Karpas-422 (cell line): ENCODE data around the gene GPSM3. TPM values are rescaled to one million over a fixed set of nuclear protein-coding genes. Genes with fewer than 3 reads are reported as not detected.
"Not testable (repeated sequence)": the region's sequence is repeated elsewhere in the genome, so short reads cannot be mapped to it uniquely, and the experiment has no call there.

Experiments used
- DNase-seq: peaks from one replicate; pipeline ENCODE4 v3.0.0-alpha.2; 2015
- H2AFZ ChIP-seq: fragments of 200-600 bp; sonication (generic); 2 replicates; pipeline ENCODE4 v1.6.1; 2014; ENCODE audit warnings: antibody characterized with exemption, low read length, mixed read lengths
- H3K27ac ChIP-seq: fragments of 200-600 bp; sonication (generic); 2 replicates; pipeline ENCODE4 v1.5.1; 2014; ENCODE audit warnings: mild to moderate bottlenecking, low read length, moderate library complexity
- H3K27me3 ChIP-seq: fragments of 200-600 bp; sonication (generic); 2 replicates; pipeline ENCODE4 v1.6.1; 2014; ENCODE audit warnings: low read length, mixed read lengths
- H3K36me3 ChIP-seq: fragments of 200-600 bp; sonication (generic); 2 replicates; pipeline ENCODE4 v1.6.1; 2014; ENCODE audit warnings: low read length, mixed read lengths; ENCODE audit not compliant: insufficient read depth
- H3K4me1 ChIP-seq: fragments of 200-600 bp; sonication (generic); 2 replicates; pipeline ENCODE4 v1.6.1; 2014; ENCODE audit warnings: mild to moderate bottlenecking, low read length, mixed read lengths
- H3K4me2 ChIP-seq: fragments of 200-600 bp; sonication (generic); 2 replicates; pipeline ENCODE4 v1.6.1; 2014; ENCODE audit warnings: low read length, low read depth, mild to moderate bottlenecking; ENCODE audit not compliant: poor library complexity, severe bottlenecking
- H3K4me3 ChIP-seq: fragments of 200-600 bp; sonication (generic); 2 replicates; pipeline ENCODE4 v1.5.1; 2014; ENCODE audit warnings: mild to moderate bottlenecking, antibody characterized with exemption, low read length, mixed read lengths
- H3K79me2 ChIP-seq: fragments of 200-600 bp; sonication (generic); 2 replicates; pipeline ENCODE4 v1.6.1; 2014; ENCODE audit warnings: mild to moderate bottlenecking, low read length, mixed read lengths
- H3K9ac ChIP-seq: fragments of 200-600 bp; sonication (generic); 2 replicates; pipeline ENCODE4 v1.6.0; 2014; ENCODE audit warnings: low read length
- H3K9me2 ChIP-seq: fragments of 200-600 bp; sonication (generic), shearing (Covaris generic); replicated peaks from 2 replicates; pipeline ENCODE4 v1.6.0; 2014; ENCODE audit warnings: mild to moderate bottlenecking, low read length, moderate library complexity; ENCODE audit not compliant: insufficient read depth
- H3K9me3 ChIP-seq: fragments of 300-700, 200-600 bp; sonication (generic); 2 replicates; pipeline ENCODE4 v1.6.1; 2014; ENCODE audit warnings: low read length, mixed read lengths
- H4K20me1 ChIP-seq: fragments of 200-600 bp; sonication (generic); 2 replicates; pipeline ENCODE4 v1.6.1; 2014; ENCODE audit warnings: mild to moderate bottlenecking, antibody characterized with exemption, low read length, low read depth; ENCODE audit not compliant: insufficient read depth
- total RNA-seq: library from RNA; depleted of rRNA; stranded (reverse); fragments of >200 nt; shearing (Covaris generic); gene quantifications from 2 replicates; pipeline ENCODE4 v1.2.3, GENCODE V29; 2014; ENCODE audit warnings: low replicate concordance

Gene GPSM3
- total RNA-seq, 1 experiment from 2014 or later, result 66.5 TPM

GRCh38 chr6:32187725-32188380 is 4.6 kb downstream of the GPSM3 start:
- not testable (repeated sequence) for H3K27ac ChIP-seq, H4K20me1 ChIP-seq, DNase-seq, H3K4me3 ChIP-seq, H3K9me3 ChIP-seq, H3K27me3 ChIP-seq, H3K36me3 ChIP-seq, H3K9me2 ChIP-seq, H2AFZ ChIP-seq
- peaks cover 58% of the 10 kb centered on the region for H3K4me1 ChIP-seq
- H3K9ac ChIP-seq, result peak overlapping the region; percentile 95
- peaks cover 48% of the 10 kb centered on the region for H3K79me2 ChIP-seq
- H3K4me2 ChIP-seq, result peak overlapping the region; percentile 87

GRCh38 chr6:32187009-32187709 is 5.3 kb downstream of the GPSM3 start:
- Histone ChIP-seq H3K4me1 (peaks cover 54% of the 10 kb centered on the region), H2AFZ (no peak overlapping the region), H3K36me3 (peaks cover 9% of the 10 kb centered on the region), H3K27me3 (no peaks in the 10 kb centered on the region), H4K20me1 (no peaks in the 10 kb centered on the region), H3K27ac (no peak overlapping the region), H3K4me3 (no peak overlapping the region), H3K9me2 (no peaks in the 10 kb centered on the region), H3K9me3 (no peaks in the 10 kb centered on the region), H3K9ac (0 out of 2 replicates have a peak overlapping the region, but pooled peaks have one; percentile 22), H3K4me2 (peak overlapping the region; percentile 27), H3K79me2 (peaks cover 41% of the 10 kb centered on the region)
- peak; percentile 46 for DNase-seq

DNA sequence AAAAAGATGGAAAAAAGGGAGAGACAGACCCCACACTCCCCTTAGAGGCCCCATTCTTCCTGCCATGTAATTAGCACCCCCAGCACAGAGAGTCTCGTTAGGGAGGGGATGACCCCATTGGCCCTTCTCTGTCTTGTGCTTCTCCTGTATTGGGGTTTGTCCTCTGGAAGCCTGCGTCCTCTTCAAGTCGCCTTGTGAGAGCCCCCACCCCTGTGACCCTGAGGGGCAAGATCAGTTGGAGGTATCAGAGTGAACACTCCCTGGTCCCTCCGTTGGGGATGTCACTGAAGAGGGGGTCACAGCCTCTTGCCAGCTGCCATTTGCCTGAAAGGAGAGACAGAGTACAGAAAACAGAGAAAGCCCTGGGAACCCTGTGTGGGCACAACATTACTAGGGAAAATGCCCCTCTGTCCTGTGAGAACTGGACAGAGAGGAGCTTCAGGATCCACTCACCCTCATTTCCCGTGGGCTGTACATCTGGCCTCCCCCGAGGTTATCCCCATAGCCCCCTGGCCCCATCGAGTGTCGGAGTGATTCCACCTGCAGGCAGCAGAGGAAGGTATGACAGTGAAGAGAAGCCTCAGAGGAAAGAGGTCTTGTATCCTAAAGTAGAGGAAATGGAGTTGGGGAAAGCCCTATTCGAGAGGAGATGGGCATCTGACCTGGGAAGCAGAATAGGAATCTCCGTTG is 6.1 kb downstream of the GPSM3 start:
- not testable (repeated sequence) for H3K9ac ChIP-seq, DNase-seq, H3K9me3 ChIP-seq, H3K9me2 ChIP-seq, H3K4me3 ChIP-seq, H3K36me3 ChIP-seq, H2AFZ ChIP-seq, H3K27me3 ChIP-seq, H4K20me1 ChIP-seq
- Histone ChIP-seq H3K4me2 (peak overlapping the region; percentile 27), H3K27ac (0 out of 2 replicates have a peak overlapping the region, but pooled peaks have one; percentile 15), H3K4me1 (peaks cover 47% of the 10 kb centered on the region), H3K79me2 (peaks cover 32% of the 10 kb centered on the region)

GRCh38 chr6:32185681-32186131 is 6.7 kb downstream of the GPSM3 start:
- H4K20me1 ChIP-seq, H3K9ac ChIP-seq, H3K4me3 ChIP-seq, H2AFZ ChIP-seq, H3K27me3 ChIP-seq, H3K9me2 ChIP-seq, H3K36me3 ChIP-seq, H3K9me3 ChIP-seq: not testable (repeated sequence)
- H3K4me1 ChIP-seq, result peaks cover 42% of the 10 kb centered on the region
- H3K79me2 ChIP-seq, result peaks cover 27% of the 10 kb centered on the region
- H3K4me2 ChIP-seq, result peak overlapping the region; percentile 27
- DNase-seq, result peak; percentile 83
- 0 out of 2 replicates have a peak overlapping the region, but pooled peaks have one; percentile 15 for H3K27ac ChIP-seq

DNA sequence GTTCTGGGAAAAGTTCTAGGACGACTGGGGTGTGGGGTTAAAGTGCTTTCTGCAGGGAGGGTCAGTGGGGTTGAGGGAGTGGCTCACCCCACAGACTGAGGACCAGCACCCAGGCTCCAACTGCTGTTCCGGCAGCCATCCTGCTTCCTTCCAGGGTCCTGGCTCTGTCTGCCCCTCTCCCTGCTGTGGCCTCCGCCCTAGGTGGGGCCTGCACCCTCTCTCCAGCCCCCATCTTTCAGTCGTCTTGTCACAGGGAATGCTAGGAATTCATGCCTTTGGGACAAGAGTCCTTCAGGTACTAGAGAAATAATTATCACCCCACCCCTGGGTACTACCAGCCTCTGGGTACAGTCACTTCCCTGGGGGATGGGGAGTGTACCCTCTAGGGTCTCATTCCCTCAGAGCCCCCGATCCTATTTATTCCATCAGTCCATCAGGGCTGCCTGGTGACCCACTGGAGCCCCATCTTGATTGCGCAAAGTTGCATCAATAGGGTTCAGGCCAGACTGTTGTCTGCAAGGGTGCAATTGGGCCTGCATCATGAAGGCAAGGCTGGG is 8.3 kb downstream of the GPSM3 start, which contains the start of gene AGER:
AGER (minus strand) TSS at position 170 of the 557 bp plus-strand sequence; CDS start at position 139, 31 bp downstream.
- Histone ChIP-seq H3K79me2 (peaks cover 29% of the 10 kb centered on the region), H3K9me3 (no peaks in the 10 kb centered on the region), H3K4me3 (no peak within 1 kb of the TSS), H3K36me3 (peaks cover 9% of the 10 kb centered on the region), H3K27me3 (no peaks in the 10 kb centered on the region), H3K9me2 (no peaks in the 10 kb centered on the region), H3K4me2 (no peak within 1 kb of the TSS), H3K9ac (no peak within 1 kb of the TSS), H3K4me1 (peaks cover 51% of the 10 kb centered on the region), H2AFZ (no peak within 1 kb of the TSS), H4K20me1 (no peaks in the 10 kb centered on the region), H3K27ac (no peak within 1 kb of the TSS)
- DNase-seq, result no peak

DNA sequence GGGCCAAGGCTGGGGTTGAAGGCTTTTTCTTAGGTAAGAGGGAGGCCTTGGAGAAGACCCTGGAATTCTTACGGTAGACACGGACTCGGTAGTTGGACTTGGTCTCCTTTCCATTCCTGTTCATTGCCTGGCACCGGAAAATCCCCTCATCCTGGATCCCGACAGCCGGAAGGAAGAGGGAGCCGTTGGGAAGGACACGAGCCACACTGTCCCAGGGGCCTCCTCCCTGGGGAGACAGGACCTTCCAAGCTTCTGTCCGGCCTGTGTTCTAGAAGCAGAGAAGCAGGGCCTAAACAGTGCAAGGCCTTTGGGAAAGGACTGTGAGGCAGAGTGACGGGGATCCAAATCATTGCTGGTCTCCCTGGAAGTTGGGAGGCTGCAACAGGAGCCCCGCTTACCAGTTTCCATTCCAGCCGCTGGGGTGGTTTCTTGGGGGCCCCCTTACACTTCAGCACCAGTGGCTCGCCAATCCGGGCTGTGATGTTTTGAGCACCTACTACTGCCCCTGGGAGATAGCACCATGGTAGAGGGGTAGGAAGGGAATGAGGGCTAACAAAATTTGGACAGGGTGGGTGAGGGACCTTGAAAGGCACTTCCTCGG is 8.9 kb downstream of the GPSM3 start:
- Histone ChIP-seq H3K4me3 (no peak overlapping the region), H3K4me2 (no peak overlapping the region), H3K27me3 (no peaks in the 10 kb centered on the region), H3K4me1 (peaks cover 45% of the 10 kb centered on the region), H3K27ac (no peak overlapping the region), H3K36me3 (peaks cover 9% of the 10 kb centered on the region), H3K9me3 (no peaks in the 10 kb centered on the region), H4K20me1 (no peaks in the 10 kb centered on the region), H3K9ac (no peak overlapping the region), H2AFZ (no peak overlapping the region), H3K9me2 (no peaks in the 10 kb centered on the region), H3K79me2 (peaks cover 29% of the 10 kb centered on the region)
- no peak for DNase-seq

- Histone ChIP-seq H2AFZ (no peak overlapping the region), H3K27me3 (no peaks in the 10 kb centered on the region), H3K4me3 (no peak overlapping the region), H3K4me1 (peaks cover 40% of the 10 kb centered on the region), H3K9ac (no peak overlapping the region), H3K9me2 (no peaks in the 10 kb centered on the region), H3K36me3 (peaks cover 9% of the 10 kb centered on the region), H4K20me1 (no peaks in the 10 kb centered on the region), H3K79me2 (peaks cover 25% of the 10 kb centered on the region), H3K9me3 (no peaks in the 10 kb centered on the region), H3K27ac (no peak overlapping the region), H3K4me2 (no peak overlapping the region)
- no peak for DNase-seq
These were observed 9.4 kb downstream of the GPSM3 start for GRCh38 chr6:32183030-32183429.
